HG02763 (cell line): Measurements from ENCODE around the gene KIRREL3.
"Not testable (repeated sequence)": the region's sequence is repeated elsewhere in the genome, so short reads cannot be mapped to it uniquely, and the experiment has no call there.

Source experiments
- ATAC-seq: cut with Tn5 transposase; IDR thresholded peaks from one replicate; pipeline ENCODE4 v1.9.1; 2021; ENCODE audit warnings: mild to moderate bottlenecking, moderate library complexity; ENCODE audit not compliant: unreplicated experiment

The KIRREL3 gene

GRCh38 chr11:126381960-126382359, 618.6 kb downstream of the KIRREL3 start:
- not testable (repeated sequence) for ATAC-seq

DNA sequence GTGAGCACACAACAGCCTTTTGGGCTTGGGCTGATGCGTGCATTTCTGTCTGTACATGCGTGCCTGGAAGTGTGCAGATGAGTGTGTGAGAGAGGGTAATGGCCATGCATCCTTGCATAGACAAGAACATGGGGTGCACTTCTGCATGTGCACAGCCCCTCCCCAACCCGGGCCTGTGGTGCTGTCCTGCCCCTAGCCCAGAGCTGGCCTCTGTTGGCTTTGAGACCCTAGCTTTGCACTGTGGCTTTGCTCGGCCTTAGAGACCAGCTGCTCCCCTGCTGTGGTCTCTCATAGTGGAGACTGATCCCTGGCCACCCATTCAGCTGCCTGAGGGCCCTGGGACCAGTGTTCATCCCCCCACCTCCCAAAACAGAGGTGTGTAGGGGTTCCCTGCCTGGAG, 619.7 kb downstream of the KIRREL3 start:
- no peak for ATAC-seq

DNA sequence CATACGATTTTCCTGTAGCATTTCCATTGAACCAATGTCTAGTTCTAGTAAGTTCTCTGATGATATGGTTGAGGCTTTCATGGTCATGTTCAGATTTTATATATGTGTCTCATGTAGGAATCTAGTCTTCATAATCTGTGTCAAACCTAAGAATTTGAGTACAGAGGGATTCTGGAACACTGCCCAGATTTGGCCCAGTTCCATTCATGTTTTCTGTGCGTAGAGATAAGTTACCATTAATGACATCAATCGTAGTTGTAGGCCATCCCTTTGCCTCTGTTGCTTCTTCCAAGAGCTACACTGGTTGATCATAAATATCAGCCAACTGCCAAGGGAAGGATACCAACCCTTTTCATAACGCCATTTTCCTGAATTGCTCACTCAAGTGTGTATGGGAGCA, 621.8 kb downstream of the KIRREL3 start:
- ATAC-seq: no peak

DNA sequence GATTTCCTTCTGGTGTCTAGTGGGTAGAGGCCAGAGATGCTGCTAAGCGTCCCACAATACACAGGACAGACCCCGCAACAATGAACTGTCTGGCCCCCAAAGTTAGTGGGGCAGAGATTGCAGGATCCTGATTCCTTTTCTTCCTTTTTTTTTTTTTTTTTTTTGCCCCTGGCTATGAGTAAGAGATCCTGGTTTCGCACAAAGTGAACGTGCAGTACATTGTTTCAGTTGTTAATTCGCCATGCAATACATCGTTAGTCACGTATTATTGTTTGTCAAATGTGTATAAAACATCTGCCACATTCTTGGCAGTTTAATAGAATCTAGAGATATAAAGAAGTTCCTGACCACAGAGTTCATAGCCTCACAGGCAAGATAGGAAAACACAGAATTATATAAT, 624.8 kb downstream of the KIRREL3 start:
- ATAC-seq: no peak

DNA sequence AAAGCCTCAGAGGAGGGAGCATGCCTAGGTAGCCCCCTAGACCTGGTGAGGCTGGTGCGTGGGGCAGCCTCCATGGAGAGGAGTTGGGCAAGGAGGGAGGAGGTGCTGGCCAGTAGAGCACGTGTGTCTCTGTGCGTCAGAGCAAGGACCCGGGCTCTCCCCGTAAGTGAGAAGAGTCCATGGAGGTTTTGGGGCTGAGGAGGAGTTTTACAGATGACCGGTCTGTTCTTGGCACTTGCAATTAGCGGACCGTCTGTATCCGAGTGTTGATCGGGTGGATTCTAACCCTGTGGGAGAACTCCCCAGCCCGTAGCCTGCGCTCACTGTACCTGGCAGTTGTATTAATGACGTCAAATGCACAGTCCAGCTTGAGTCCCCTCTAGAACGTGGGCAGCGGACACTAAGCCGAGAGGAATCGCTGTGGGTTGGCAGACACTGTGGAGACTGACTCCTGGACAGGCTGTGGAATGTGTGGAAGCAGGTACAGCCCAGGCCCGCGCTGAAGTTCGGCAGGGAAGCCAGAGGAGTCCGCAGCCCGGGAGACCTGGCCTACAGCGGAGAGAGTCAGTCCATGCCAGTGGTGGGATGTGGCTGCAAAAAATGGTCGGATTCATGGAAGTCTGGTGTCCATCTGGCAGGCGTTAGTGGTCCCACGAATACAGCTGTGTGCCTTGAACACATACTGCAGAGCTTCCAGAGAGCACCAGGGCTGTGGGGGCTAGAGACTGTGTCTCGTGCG, 625.8 kb downstream of the KIRREL3 start:
- not testable (repeated sequence) for ATAC-seq

DNA sequence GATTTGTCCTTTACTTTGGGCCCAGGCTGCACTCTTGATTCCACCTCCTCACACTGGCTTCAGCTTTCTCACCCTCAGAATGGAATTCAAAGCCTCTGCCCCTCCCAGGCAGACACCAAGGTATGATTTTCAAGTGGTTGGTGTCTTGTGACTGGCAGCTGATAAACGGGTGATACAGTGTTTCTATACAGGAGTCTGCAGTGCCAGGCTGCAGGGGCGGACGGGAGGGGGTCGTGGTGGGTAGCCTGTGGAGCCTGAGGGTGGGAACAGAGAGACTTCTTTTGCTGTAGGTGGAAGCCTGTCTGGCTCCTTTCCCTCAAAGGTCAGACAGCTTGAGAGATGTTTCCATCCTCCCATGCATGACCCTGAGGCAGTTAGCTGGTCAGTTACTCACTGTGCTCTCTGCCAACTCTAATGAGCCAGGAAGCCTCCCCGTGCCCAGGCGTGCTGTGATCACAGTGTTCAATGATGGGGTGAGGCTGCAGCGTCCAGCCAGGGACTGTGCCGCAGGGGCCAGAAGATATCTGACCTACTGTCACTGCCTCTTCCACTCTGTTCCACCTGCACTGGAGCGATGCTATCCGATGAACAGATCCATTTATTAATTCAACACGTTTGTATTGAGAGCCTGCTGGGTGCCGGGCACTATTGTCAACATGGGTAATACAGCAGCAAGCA, 627.0 kb downstream of the KIRREL3 start:
- ATAC-seq: not testable (repeated sequence)
